Nephron (organoid): ENCODE data around the gene ZNF689.
A peak's percentile ranks its signal among the peaks of the same experiment; 100 is the strongest.

ENCODE experiments used
- H3K27ac Mint-ChIP-seq, 3 experiments: 2 replicates each; pipeline ENCODE4 v1.8.0; 2020; ENCODE audit warnings: mixed read lengths in 3 of 3, mild to moderate bottlenecking in 2 of 3, moderate library complexity in 1 of 3
- H3K27me3 Mint-ChIP-seq: 2 replicates; pipeline ENCODE4 v1.8.0; 2021; ENCODE audit warnings: low read depth, mild to moderate bottlenecking, moderate library complexity, mixed read lengths
- H3K36me3 Mint-ChIP-seq: 2 replicates; pipeline ENCODE4 v1.8.0; 2020; ENCODE audit warnings: low read depth, mixed read lengths
- H3K4me1 Mint-ChIP-seq: 2 replicates; pipeline ENCODE4 v1.8.0; 2020; ENCODE audit warnings: mixed read lengths
- H3K4me3 Mint-ChIP-seq, 3 experiments: 2 replicates each; pipeline ENCODE4 v1.8.0; 2020; ENCODE audit warnings: mild to moderate bottlenecking in 3 of 3, mixed read lengths in 3 of 3, moderate library complexity in 2 of 3
- H3K9me3 Mint-ChIP-seq: 2 replicates; pipeline ENCODE4 v1.8.0; 2020; ENCODE audit warnings: mixed read lengths
- CTCF ChIP-seq, 3 experiments: fragments of 200-600 bp; sonication (generic); IDR thresholded peaks; one replicate each; pipeline ENCODE4 v1.5.0; 2021; ENCODE audit warnings: antibody characterized with exemption in 3 of 3; ENCODE audit not compliant: unreplicated experiment in 3 of 3

The ZNF689 gene

GRCh38 chr16:30571445-30572322, 38.5 kb downstream of the ZNF689 start, which contains the start of gene ZNF688:
Gene ZNF688, minus strand, starts transcription at chr16:30571714. Its CDS starts 85 bp downstream, at chr16:30571629.
- Mint-ChIP-seq H3K9me3 (no peaks in the 10 kb centered on the region), H3K27me3 (peaks cover 2% of the 10 kb centered on the region), H3K4me1 (peaks cover 19% of the 10 kb centered on the region), H3K27ac (peak within 1 kb of the TSS; percentile 99 to 100 (median 100)), H3K36me3 (no peaks in the 10 kb centered on the region), H3K4me3 (peak within 1 kb of the TSS; percentile 92 to 96 (median 94))
- no peak for TF ChIP-seq CTCF (IDR thresholded peaks at IDR 0.05; ENCODE audit: unreplicated experiment in 3 of 3)

GRCh38 chr16:30570636-30571444, 39.3 kb downstream of the ZNF689 start:
- peak overlapping the region; percentile 92 to 96 (median 94) for H3K4me3 Mint-ChIP-seq
- H3K27me3 Mint-ChIP-seq, result peaks cover 5% of the 10 kb centered on the region
- H3K27ac Mint-ChIP-seq, result peak overlapping the region; percentile 99 to 100 (median 100)
- H3K9me3 Mint-ChIP-seq, result no peaks in the 10 kb centered on the region
- H3K4me1 Mint-ChIP-seq, result peaks cover 19% of the 10 kb centered on the region
- no peak for TF ChIP-seq CTCF (IDR thresholded peaks at IDR 0.05; ENCODE audit: unreplicated experiment in 3 of 3)
- no peaks in the 10 kb centered on the region for H3K36me3 Mint-ChIP-seq

DNA sequence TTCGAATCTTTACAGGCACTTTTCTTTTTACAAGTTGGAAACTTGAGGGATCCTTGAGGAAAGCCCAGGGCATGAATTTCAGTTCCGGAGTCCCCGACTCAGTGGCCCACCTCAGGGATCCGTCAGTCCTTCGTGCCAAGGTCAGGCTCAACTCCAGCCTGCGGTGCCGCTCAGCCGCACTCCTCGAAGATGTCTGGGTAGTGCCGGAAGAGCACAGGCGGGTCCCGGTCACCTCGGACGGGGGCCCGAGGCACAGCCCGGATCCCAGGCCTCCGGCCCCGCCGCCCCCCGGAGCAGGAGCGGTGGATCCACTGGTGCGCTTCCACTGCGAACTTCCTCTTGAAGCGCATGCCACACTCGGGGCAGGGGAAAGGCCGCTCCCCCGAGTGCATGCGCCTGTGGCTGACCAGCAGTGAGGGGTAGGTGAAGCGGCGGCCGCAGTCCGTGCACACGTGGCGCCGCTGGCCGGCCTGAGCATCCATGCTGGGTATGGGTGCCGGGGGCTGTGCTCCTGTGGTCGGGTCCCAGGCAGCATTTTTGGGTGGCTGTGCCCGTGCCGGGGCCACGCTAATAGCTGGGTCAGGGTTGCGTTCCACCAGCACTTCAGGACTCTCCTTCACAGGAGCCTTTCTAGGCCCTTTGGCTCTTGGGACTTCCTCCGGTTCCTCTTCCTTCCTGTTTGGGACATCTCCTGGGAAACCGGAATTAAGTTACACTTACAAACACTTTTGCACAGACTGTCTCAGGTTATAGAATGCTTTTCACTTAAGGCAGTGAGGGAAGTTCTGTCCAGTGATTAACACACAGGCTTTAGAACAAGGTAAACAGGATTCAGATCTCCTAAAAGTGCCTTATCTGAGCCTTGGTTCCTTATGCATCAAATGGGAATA, 40.2 kb downstream of the ZNF689 start:
- Mint-ChIP-seq H3K4me1 (peaks cover 19% of the 10 kb centered on the region), H3K4me3 (peak overlapping the region; percentile 92 to 96 (median 94)), H3K36me3 (no peaks in the 10 kb centered on the region), H3K9me3 (no peaks in the 10 kb centered on the region), H3K27ac (peak overlapping the region; percentile 99 to 100 (median 100)), H3K27me3 (peaks cover 5% of the 10 kb centered on the region)
- TF ChIP-seq CTCF (IDR thresholded peaks at IDR 0.05; ENCODE audit: unreplicated experiment in 3 of 3), result no peak

GRCh38 chr16:30569281-30569680, 40.9 kb downstream of the ZNF689 start:
- no peak for TF ChIP-seq CTCF (IDR thresholded peaks at IDR 0.05; ENCODE audit: unreplicated experiment in 3 of 3)
- no peaks in the 10 kb centered on the region for H3K9me3 Mint-ChIP-seq
- H3K27me3 Mint-ChIP-seq, result peaks cover 5% of the 10 kb centered on the region
- H3K27ac Mint-ChIP-seq, result peak overlapping the region in 1 of 3 experiments; percentile 65
- H3K36me3 Mint-ChIP-seq, result no peaks in the 10 kb centered on the region
- no peak overlapping the region for H3K4me3 Mint-ChIP-seq
- H3K4me1 Mint-ChIP-seq, result peaks cover 19% of the 10 kb centered on the region

GRCh38 chr16:30567991-30568638, 42.1 kb downstream of the ZNF689 start:
- Mint-ChIP-seq H3K9me3 (no peaks in the 10 kb centered on the region), H3K4me1 (peaks cover 15% of the 10 kb centered on the region), H3K27ac (peak overlapping the region in 1 of 3 experiments; percentile 59), H3K36me3 (no peaks in the 10 kb centered on the region), H3K4me3 (no peak overlapping the region), H3K27me3 (peaks cover 5% of the 10 kb centered on the region)
- TF ChIP-seq CTCF (IDR thresholded peaks at IDR 0.05; ENCODE audit: unreplicated experiment in 3 of 3), result no peak
